ENCODE measurements around the gene EIF2B5. TPM values are rescaled to one million over a fixed set of nuclear protein-coding genes. Genes with fewer than 3 reads are reported as not detected.
"Not testable (repeated sequence)": the region's sequence is repeated elsewhere in the genome, so short reads cannot be mapped to it uniquely, and the experiment has no call there.

The EIF2B5 gene
- total and polyA plus RNA-seq, 3 donors from 2014 or later = 36.7 to 48.1 (median 37.2) TPM

- intact Hi-C loops (cut with DNase I; ENCODE audit: low total_unique reads) = no loop called here
- no peak for DNase-seq
- H3K4me1 ChIP-seq = peaks cover 38% of the 10 kb centered on the region
- peak overlapping the region in 1 of 2 donors; percentile 92 for H3K27ac ChIP-seq
- H3K27me3 ChIP-seq = no peaks in the 10 kb centered on the region
- no peaks in the 10 kb centered on the region for H3K9me3 ChIP-seq
- no peak overlapping the region for H3K4me3 ChIP-seq
- no peak for TF ChIP-seq POLR2A (IDR thresholded peaks at IDR 0.05)
- TF ChIP-seq, protein P1, sequence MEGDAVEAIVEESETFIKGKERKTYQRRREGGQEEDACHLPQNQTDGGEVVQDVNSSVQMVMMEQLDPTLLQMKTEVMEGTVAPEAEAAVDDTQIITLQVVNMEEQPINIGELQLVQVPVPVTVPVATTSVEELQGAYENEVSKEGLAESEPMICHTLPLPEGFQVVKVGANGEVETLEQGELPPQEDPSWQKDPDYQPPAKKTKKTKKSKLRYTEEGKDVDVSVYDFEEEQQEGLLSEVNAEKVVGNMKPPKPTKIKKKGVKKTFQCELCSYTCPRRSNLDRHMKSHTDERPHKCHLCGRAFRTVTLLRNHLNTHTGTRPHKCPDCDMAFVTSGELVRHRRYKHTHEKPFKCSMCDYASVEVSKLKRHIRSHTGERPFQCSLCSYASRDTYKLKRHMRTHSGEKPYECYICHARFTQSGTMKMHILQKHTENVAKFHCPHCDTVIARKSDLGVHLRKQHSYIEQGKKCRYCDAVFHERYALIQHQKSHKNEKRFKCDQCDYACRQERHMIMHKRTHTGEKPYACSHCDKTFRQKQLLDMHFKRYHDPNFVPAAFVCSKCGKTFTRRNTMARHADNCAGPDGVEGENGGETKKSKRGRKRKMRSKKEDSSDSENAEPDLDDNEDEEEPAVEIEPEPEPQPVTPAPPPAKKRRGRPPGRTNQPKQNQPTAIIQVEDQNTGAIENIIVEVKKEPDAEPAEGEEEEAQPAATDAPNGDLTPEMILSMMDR (IDR thresholded peaks at IDR 0.05) = no peak
- WGBS, 2 donors = 53 to 68% methylated on average over 4 of the region's 4 CpGs
- no peaks in the 10 kb centered on the region for H3K36me3 ChIP-seq (ENCODE audit: low read depth, missing control alignments)
These were observed 23.2 kb downstream of the EIF2B5 start for GRCh38 chr3:184158404-184158803.

GRCh38 chr3:184160456-184160855 is 25.3 kb downstream of the EIF2B5 start:
- Histone ChIP-seq H3K36me3 (ENCODE audit: low read depth, missing control alignments) (no peaks in the 10 kb centered on the region), H3K27me3 (no peaks in the 10 kb centered on the region), H3K4me3 (no peak overlapping the region), H3K9me3 (no peaks in the 10 kb centered on the region), H3K27ac (peak overlapping the region in 1 of 2 donors; percentile 26), H3K4me1 (peaks cover 38% of the 10 kb centered on the region)
- DNase-seq = no peak
- intact Hi-C loops (cut with DNase I; ENCODE audit: low total_unique reads) = no loop called here
- no peak for TF ChIP-seq POLR2A (IDR thresholded peaks at IDR 0.05)
- TF ChIP-seq, protein P1 (IDR thresholded peaks at IDR 0.05) = no peak
- WGBS, 2 donors = 30 to 31% methylated on average over 2 of the region's 2 CpGs

GRCh38 chr3:184162571-184163070 is 27.5 kb downstream of the EIF2B5 start:
- 76 to 77% methylated on average over 8 of the region's 8 CpGs for WGBS, 2 donors
- peaks cover 27% of the 10 kb centered on the region for H3K4me1 ChIP-seq
- H3K27ac ChIP-seq; H3K9me3 ChIP-seq; DNase-seq; H3K4me3 ChIP-seq; H3K36me3 ChIP-seq (ENCODE audit: low read depth, missing control alignments); intact Hi-C loops (cut with DNase I; ENCODE audit: low total_unique reads); H3K27me3 ChIP-seq: not testable (repeated sequence)

DNA sequence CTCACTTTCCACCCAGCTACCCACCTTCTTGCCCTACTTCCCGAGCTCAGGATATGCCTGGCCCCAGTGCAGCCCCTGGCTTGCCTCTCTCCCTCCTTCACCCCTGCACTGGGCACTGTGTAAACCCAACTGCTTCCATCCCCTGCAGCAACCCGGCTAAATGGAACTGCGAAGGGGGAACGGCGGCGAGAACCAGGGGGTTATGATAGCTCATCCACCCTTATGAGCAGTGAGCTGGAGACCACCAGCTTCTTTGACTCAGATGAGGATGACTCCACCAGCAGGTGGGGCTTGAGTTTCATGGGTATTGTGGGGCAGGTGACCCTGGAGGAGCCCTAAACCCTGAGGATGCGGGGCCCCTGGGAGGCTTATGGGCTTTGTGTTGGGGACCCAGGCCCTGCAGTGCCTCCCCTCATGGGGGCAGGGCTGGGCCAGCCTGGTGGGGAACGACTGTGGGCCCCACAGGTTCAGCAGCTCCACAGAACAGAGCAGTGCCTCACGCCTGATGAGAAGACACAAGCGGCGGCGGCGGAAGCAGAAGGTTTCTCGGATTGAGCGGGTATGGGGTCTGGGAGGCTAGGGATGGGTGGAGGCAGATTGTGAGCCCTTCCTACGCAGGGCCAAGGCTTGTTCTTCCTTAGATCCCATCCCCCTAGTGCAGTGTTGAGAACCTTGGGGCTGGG is 29.6 kb downstream of the EIF2B5 start:
- TF ChIP-seq, protein P1 (IDR thresholded peaks at IDR 0.05) = no peak
- no peak for TF ChIP-seq POLR2A (IDR thresholded peaks at IDR 0.05)
- intact Hi-C loops (cut with DNase I; ENCODE audit: low total_unique reads) = no loop called here
- no peak for DNase-seq
- Histone ChIP-seq H3K27me3 (no peaks in the 10 kb centered on the region), H3K9me3 (no peaks in the 10 kb centered on the region), H3K36me3 (ENCODE audit: low read depth, missing control alignments) (no peaks in the 10 kb centered on the region), H3K4me3 (no peak overlapping the region), H3K27ac (no peak overlapping the region), H3K4me1 (peaks cover 16% of the 10 kb centered on the region)
- WGBS, 2 donors = 88 to 96% methylated on average over 14 to 15 of the region's 16 CpGs

- H3K4me1 ChIP-seq = peaks cover 14% of the 10 kb centered on the region
- no peak overlapping the region for H3K4me3 ChIP-seq
- 92 to 98% methylated on average over 3 of the region's 3 CpGs for WGBS, 2 donors
- no peaks in the 10 kb centered on the region for H3K27me3 ChIP-seq
- TF ChIP-seq, protein P1 (IDR thresholded peaks at IDR 0.05) = no peak
- no peak for TF ChIP-seq POLR2A (IDR thresholded peaks at IDR 0.05)
- H3K9me3 ChIP-seq = no peaks in the 10 kb centered on the region
- no peak for DNase-seq
- H3K27ac ChIP-seq = no peak overlapping the region
- intact Hi-C loops (cut with DNase I; ENCODE audit: low total_unique reads) = no loop called here
- H3K36me3 ChIP-seq (ENCODE audit: low read depth, missing control alignments) = no peaks in the 10 kb centered on the region
These were observed 30.4 kb downstream of the EIF2B5 start for GRCh38 chr3:184165543-184165942.

Data from testis (tissue), 3 donors.